GM12874 (cell line): ENCODE results near the gene CSGALNACT2.

Source experiments
- TF ChIP-seq, protein P1 (sequence below): IDR thresholded peaks from 2 replicates; pipeline ENCODE4 v1.5.1; 2011; ENCODE audit warnings: low read depth, mild to moderate bottlenecking, control low read depth, low read length, moderate library complexity; ENCODE audit not compliant: insufficient read depth

The CSGALNACT2 gene

DNA sequence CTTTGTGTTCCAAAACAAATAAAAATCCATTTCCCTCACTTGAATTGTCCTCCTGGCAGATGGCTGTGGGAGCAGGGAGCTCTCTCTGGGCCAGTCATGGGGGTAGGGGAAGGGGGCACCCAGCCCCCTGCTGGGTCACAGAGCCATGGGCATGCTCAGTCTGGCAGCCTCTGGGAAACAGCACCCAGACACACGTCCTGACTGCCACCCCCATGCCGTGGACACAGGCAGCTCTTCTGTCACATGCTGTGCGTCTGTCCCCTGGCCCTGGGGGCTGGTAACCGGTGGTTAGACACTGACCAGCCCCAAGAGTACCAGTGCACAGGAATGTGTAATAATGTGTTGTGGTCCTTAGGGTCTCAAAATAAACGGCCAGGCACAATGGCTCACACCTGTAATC lies 81.6 kb downstream of the CSGALNACT2 start:
- TF ChIP-seq, protein P1, sequence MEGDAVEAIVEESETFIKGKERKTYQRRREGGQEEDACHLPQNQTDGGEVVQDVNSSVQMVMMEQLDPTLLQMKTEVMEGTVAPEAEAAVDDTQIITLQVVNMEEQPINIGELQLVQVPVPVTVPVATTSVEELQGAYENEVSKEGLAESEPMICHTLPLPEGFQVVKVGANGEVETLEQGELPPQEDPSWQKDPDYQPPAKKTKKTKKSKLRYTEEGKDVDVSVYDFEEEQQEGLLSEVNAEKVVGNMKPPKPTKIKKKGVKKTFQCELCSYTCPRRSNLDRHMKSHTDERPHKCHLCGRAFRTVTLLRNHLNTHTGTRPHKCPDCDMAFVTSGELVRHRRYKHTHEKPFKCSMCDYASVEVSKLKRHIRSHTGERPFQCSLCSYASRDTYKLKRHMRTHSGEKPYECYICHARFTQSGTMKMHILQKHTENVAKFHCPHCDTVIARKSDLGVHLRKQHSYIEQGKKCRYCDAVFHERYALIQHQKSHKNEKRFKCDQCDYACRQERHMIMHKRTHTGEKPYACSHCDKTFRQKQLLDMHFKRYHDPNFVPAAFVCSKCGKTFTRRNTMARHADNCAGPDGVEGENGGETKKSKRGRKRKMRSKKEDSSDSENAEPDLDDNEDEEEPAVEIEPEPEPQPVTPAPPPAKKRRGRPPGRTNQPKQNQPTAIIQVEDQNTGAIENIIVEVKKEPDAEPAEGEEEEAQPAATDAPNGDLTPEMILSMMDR = no peak

DNA sequence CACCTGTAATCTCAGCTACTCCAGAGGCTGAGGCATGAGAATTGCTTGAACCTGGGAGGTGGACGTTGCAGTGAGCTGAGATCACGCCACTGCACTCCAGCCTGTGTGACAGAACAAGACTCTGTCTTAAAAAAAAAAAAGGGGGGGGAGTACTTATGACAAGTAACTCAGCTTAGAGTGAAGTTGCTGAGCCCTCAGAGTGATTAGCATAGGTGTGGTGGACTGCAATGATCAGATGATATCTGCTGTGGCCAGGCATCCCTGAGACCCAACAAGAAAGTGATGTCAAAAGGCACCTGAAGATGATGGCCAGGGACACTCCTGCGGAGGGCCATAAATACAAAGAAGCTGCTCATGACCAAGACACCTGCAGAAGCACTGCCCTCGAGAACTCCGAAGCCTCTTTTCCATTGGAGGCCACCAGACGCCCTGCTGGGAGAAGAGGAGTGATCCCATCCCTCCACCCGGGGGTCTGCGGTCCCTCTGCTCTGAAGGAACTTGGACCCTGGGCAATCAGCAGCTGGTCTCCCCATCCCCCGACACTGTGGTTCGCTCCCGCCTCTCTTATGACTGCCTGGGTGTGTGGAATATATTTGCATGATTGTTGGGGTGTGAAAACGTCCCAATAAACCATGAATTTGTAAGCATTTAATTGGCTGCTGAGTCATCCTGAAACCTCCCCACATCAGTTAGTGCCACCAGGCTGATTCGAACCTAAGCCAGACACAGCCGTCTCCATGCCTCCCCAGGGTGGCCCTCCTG lies 82.6 kb downstream of the CSGALNACT2 start:
- TF ChIP-seq, protein P1 = no peak

DNA sequence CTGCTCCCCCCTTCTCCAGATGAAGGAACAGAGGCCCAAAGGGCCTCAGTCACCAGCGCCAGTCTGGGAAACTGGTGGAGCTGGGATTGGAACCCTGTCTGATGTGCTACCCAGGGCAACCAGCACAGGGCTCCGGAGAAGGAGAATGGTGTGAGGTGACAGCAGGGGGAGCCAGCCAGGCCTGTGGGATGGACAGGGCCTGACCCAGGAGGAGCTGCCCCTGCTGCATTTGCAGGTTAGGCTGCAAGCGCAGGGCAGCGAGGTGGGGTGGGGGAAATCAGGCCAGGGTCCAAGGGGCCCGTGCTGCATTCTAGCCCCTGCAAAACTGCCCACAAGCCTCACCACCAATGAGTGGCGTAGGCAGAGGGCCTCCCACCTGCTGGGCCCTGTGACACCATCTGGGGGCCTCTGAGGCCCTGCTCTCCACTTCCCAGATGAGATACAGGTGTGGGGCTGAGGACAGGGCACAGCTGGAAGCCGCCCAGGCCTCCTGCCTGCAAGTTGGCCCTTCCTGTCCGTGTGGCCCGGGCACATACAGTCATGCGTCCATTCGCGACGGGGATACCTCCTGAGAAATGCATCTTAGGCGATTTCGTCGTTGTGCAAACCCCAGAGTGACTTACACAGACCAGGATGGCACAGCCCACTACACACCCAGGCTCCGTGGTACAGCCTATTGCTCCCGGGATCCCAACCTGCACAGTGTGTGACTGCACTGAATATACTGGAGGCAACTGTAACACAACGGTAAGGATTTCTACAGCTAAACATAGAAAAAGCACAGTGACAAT lies 83.4 kb downstream of the CSGALNACT2 start:
- TF ChIP-seq, protein P1 = peak; percentile 9; the same call in 1 of the 2 replicates

DNA sequence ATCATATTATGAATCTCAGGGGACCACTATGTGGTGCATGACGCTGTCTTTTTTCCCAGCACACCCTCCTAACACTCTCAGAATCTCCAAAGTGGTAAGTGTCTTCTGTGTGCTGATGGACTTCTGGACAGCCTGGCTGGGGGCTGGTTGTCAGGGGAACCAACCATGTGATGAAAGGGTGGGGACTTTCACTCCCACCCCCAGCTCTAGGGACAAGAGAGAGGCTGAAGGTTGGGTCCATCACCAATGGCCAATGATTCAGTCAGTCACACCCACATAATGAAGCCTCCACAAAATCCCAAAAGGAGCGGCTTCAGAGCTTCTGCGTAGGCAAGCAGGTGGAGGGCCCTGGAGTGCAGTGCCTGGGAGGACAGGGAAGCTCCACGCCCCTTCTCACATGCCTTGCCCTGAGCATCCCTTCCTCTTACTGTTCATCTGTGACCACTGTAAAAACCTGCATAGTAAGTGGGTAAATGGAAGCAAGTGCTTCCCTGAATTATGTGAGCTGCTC lies 84.0 kb downstream of the CSGALNACT2 start:
- TF ChIP-seq, protein P1 = no peak

DNA sequence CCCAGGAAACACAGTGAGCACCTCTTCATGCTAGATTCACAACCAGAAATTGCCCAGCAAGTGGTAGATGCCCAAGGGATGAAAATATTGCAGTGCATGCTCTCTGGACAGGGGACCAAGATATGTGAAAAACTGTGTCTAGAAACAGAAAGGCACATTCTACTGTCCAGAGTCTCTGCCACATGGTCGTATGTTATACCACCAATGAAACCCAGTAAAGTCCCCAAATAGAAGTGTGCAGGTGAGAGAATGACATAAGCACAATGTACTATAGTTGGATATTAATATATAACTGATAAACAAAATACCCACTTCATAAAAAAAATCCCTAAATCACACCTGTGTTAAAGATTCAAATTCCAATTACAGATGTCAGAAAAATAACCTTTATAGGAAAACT lies 84.8 kb downstream of the CSGALNACT2 start:
- TF ChIP-seq, protein P1 = no peak

DNA sequence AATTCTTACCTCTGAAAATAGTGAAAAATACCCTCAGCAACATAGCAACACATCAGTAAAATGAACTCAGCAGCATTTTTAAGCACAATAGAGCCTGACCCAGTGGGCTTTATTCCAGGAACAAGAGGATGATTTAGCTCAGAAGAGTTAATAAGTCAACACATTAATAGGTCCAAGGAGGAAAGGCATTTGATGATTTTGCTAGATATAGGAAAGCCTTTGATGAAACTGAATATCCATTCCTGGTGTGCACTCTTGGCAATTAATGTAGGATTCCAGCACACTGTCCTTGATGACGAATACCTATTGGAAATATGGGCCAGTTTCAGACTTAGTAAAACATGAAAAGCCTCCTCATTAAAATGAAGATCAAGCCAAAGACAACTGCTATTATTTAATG lies 86.1 kb downstream of the CSGALNACT2 start:
- TF ChIP-seq, protein P1 = no peak

DNA sequence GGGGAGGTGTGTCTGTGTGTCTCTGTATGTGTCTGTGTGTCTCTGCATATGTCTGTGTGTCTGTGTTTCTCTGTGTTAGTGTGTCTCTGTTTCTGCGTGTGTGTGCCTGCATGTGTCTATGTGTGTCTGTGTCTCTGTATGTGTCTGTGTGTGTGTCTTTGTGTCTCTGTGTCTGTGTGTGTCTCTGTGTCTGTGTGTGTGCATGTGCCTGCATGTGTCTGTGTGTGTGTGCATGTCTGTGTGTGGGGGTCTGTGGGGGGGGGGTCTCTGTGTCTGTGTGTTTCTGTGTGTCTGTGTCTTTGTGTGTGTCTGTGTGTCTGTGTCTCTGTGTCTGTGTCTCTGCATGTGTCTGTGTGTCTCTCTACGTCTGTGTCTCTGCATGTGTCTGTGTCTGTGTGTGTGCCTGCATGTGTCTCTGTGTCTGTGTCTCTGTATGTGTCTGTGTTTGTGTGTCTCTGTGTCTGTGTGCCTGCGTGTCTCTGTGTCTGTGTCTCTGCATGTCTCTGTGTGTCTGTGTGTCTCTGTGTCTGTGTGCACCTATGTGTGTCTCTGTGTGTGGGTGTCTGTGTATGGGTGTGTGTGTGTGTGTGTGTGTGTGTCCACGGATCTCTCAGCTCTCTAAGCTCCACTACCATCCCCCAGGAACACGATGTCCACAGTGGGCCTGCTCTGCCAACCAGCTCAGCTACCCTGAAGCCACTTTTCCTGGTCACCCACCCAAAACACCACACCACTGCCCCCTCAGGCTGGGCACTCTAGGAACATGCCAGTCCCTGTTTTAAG lies 87.0 kb downstream of the CSGALNACT2 start:
- TF ChIP-seq, protein P1 = no peak
